HepG2 (cell line): Measurements from ENCODE around the gene SMPD1. TPM values are rescaled to one million over a fixed set of nuclear protein-coding genes. Genes with fewer than 3 reads are reported as not detected.

Experiments used
- ATAD3A ChIP-seq: sonication (generic); formaldehyde crosslinking; IDR thresholded peaks from 2 replicates; pipeline ENCODE4 v1.4.0; 2020; ENCODE audit warnings: missing genetic modification reagents
- ATF3 ChIP-seq: sonication (generic); formaldehyde crosslinking; IDR thresholded peaks from 2 replicates; pipeline ENCODE4 v1.4.0; 2020; ENCODE audit warnings: missing genetic modification reagents
- CHCHD3 ChIP-seq: sonication (generic); formaldehyde crosslinking; IDR thresholded peaks from 2 replicates; pipeline ENCODE4 v1.8.0; 2022; ENCODE audit warnings: mild to moderate bottlenecking, missing genetic modification reagents, moderate library complexity
- CREB1 ChIP-seq, 2 experiments: fragments of 450-650 bp in 1 of 2; IDR thresholded peaks; 2 replicates each; pipeline ENCODE4 v1.6.1; 2016 to 2017; ENCODE audit warnings: control low read depth in 1 of 2, mild to moderate bottlenecking in 1 of 2, missing compliant biosample characterization in 1 of 2, missing genetic modification characterization in 1 of 2
- ETV6 ChIP-seq: sonication (generic); formaldehyde crosslinking; conservative IDR thresholded peaks from 2 replicates; pipeline ENCODE4 v1.4.0; 2020; ENCODE audit warnings: missing genetic modification reagents
- GATA4 ChIP-seq: sonication (generic); IDR thresholded peaks from 2 replicates; pipeline ENCODE4 v1.6.1; 2016; ENCODE audit warnings: antibody characterized with exemption, low read depth, borderline replicate concordance
- KIAA2018 ChIP-seq: sonication (generic); formaldehyde crosslinking; IDR thresholded peaks from 2 replicates; pipeline ENCODE4 v1.5.0; 2020; ENCODE audit warnings: mild to moderate bottlenecking, missing genetic modification reagents, borderline replicate concordance
- MAZ ChIP-seq, 2 experiments: sonication (generic) in 1 of 2; formaldehyde crosslinking in 1 of 2; IDR thresholded peaks; 2 replicates each; pipeline versions ENCODE4 v1.5.0 to v1.6.1; 2012 to 2020; ENCODE audit warnings: low read depth in 2 of 2, mild to moderate bottlenecking in 2 of 2, borderline replicate concordance in 1 of 2, improper control_type of control experiment in 1 of 2, low read length in 1 of 2, missing genetic modification reagents in 1 of 2, moderate library complexity in 1 of 2
- MEIS2 ChIP-seq: sonication (generic); formaldehyde crosslinking; IDR thresholded peaks from 2 replicates; pipeline ENCODE4 v1.9.0; 2021; ENCODE audit warnings: mild to moderate bottlenecking, missing genetic modification reagents
- MYPOP ChIP-seq: sonication (generic); formaldehyde crosslinking; IDR thresholded peaks from 2 replicates; pipeline ENCODE4 v1.8.1; 2023; ENCODE audit warnings: mild to moderate bottlenecking, moderate library complexity, missing genetic modification reagents
- NR2F6 ChIP-seq, 2 experiments: IDR thresholded peaks; 2 replicates each; pipeline ENCODE4 v1.6.1; 2016; ENCODE audit warnings: antibody characterized with exemption in 1 of 2, mild to moderate bottlenecking in 1 of 2
- SNAI1 ChIP-seq: sonication (generic); formaldehyde crosslinking; IDR thresholded peaks from 2 replicates; pipeline ENCODE4 v1.5.0; 2020; ENCODE audit warnings: mild to moderate bottlenecking, missing genetic modification reagents, borderline replicate concordance
- STAT5B ChIP-seq: sonication (generic); formaldehyde crosslinking; IDR thresholded peaks from 2 replicates; pipeline ENCODE4 v1.4.0; 2020; ENCODE audit warnings: missing genetic modification reagents
- TSC22D2 ChIP-seq: sonication (generic); formaldehyde crosslinking; IDR thresholded peaks from 2 replicates; pipeline ENCODE4 v1.5.1; 2020; ENCODE audit warnings: missing genetic modification reagents, mild to moderate bottlenecking, borderline replicate concordance
- ZBTB21 ChIP-seq: sonication (generic); formaldehyde crosslinking; IDR thresholded peaks from 2 replicates; pipeline ENCODE4 v1.4.0; 2020; ENCODE audit warnings: missing genetic modification reagents
- ZNF562 ChIP-seq: sonication (generic); formaldehyde crosslinking; IDR thresholded peaks from 2 replicates; pipeline ENCODE4 v1.8.0; 2022; ENCODE audit warnings: missing genetic modification reagents, borderline replicate concordance
- ZNF629 ChIP-seq: sonication (generic); formaldehyde crosslinking; conservative IDR thresholded peaks from 2 replicates; pipeline ENCODE4 v1.5.0; 2020; ENCODE audit warnings: missing genetic modification reagents
- ZNF644 ChIP-seq: IDR thresholded peaks from 2 replicates; pipeline ENCODE4 v1.6.1; 2016; ENCODE audit warnings: low read depth
- ZNF761 ChIP-seq: sonication (generic); formaldehyde crosslinking; conservative IDR thresholded peaks from 2 replicates; pipeline ENCODE4 v1.4.0; 2020; ENCODE audit warnings: mild to moderate bottlenecking, missing genetic modification reagents
- ZNF781 ChIP-seq: sonication (generic); formaldehyde crosslinking; IDR thresholded peaks from 2 replicates; pipeline ENCODE4 v1.5.1; 2020; ENCODE audit warnings: borderline replicate concordance, mild to moderate bottlenecking, missing genetic modification reagents; ENCODE audit errors: not compliant biosample characterization
- ZSCAN9 ChIP-seq: IDR thresholded peaks from 2 replicates; pipeline ENCODE4 v1.6.1; 2016; ENCODE audit warnings: borderline replicate concordance
- polyA plus RNA-seq, 8 experiments: library from polyadenylated mRNA; depleted of rRNA in 3 of 8; stranded (reverse) in 7 of 8; unstranded in 1 of 8; fragments of >200 nt; fragmentation: Illumina TruSeq in 4 of 8; extraction: Trizol in 4 of 8; gene quantifications; 2 replicates each; pipeline versions ENCODE4 v1.2.1 to v1.2.3, GENCODE V29; 2011 to 2016; ENCODE audit warnings: low read depth in 4 of 8, missing spikeins in 1 of 8, mixed read lengths in 1 of 8; ENCODE audit not compliant: insufficient read depth in 1 of 8
- total RNA-seq, 5 experiments: library from RNA; depleted of rRNA; stranded (reverse); fragments of >200 nt; fragmentation: Illumina TruSeq; extraction: Trizol; gene quantifications; 2 replicates each; pipeline ENCODE4 v1.2.3, GENCODE V29; 2016; ENCODE audit warnings: low read depth in 1 of 5

The SMPD1 gene
- total and polyA plus RNA-seq, 2 of the 13 experiments (the other 11 are each of a cell fraction or from before 2014, with no cell fraction given): 6.3 to 8.4 TPM

- TF ChIP-seq KIAA2018 (CRISPR knock-in tag) (no peak), MAZ (IDR thresholded peaks at IDR 0.05; ENCODE audit: borderline replicate concordance, low read depth, low read length) (peak; percentile 36; the same call in 1 of the 2 replicates), MAZ (CRISPR knock-in tag; IDR thresholded peaks at IDR 0.05; ENCODE audit: low read depth) (peak; percentile 74; the same call in 1 of the 2 replicates), ZBTB21 (CRISPR knock-in tag) (no peak), ZNF629 (CRISPR knock-in tag) (peak; percentile 83), SNAI1 (CRISPR knock-in tag) (no peak), ATAD3A (no peak), ZNF761 (CRISPR knock-in tag) (no peak), ZSCAN9 (no peak), NR2F6 (IDR thresholded peaks at IDR 0.05) (peak; percentile 76), NR2F6 (CRISPR knock-in tag; IDR thresholded peaks at IDR 0.05) (peak; percentile 82), GATA4 (no peak), ZNF644 (CRISPR knock-in tag) (peak; percentile 83; the same call in 1 of the 2 replicates), STAT5B (CRISPR knock-in tag) (no peak), TSC22D2 (CRISPR knock-in tag) (no peak), ZNF781 (CRISPR knock-in tag) (no peak), MEIS2 (CRISPR knock-in tag) (no peak), ETV6 (CRISPR knock-in tag) (no peak), MYPOP (CRISPR knock-in tag) (peak; percentile 49; the same call in 1 of the 2 replicates), ATF3 (CRISPR knock-in tag) (peak; percentile 80; the same call in 1 of the 2 replicates), CHCHD3 (CRISPR knock-in tag) (no peak), CREB1 (IDR thresholded peaks at IDR 0.05) (no peak), CREB1 (CRISPR knock-in tag; IDR thresholded peaks at IDR 0.05) (0 out of 2 replicates have a peak, but pooled peaks have one; percentile 34), ZNF562 (CRISPR knock-in tag) (no peak)
Measured at GRCh38 chr11:6440906-6441358, 50.7 kb downstream of the SMPD1 start, which contains the start of gene HPX (continued).
